Loucy (cell line): ENCODE data around the gene ADISSP.

Experiments
- H2AFZ ChIP-seq: fragments of 200-600 bp; sonication (generic); 2 replicates; pipeline ENCODE4 v1.6.0; 2016; ENCODE audit warnings: antibody characterized with exemption, mild to moderate bottlenecking, low read length, moderate library complexity
- H3F3A ChIP-seq: fragments of 200-600 bp; 2 replicates; pipeline ENCODE4 v1.6.0; 2016; ENCODE audit warnings: antibody characterized with exemption, low read depth, mild to moderate bottlenecking
- H3K27me3 ChIP-seq: fragments of 200-600 bp; sonication (generic); 2 replicates; pipeline ENCODE4 v1.6.1; 2014; ENCODE audit warnings: low read length, mild to moderate bottlenecking; ENCODE audit not compliant: insufficient read depth, poor library complexity, severe bottlenecking
- H3K36me3 ChIP-seq: fragments of 200-600 bp; sonication (generic); 2 replicates; pipeline ENCODE4 v1.6.1; 2016; ENCODE audit warnings: low read length; ENCODE audit not compliant: insufficient read depth
- H3K4me1 ChIP-seq: fragments of 200-600 bp; sonication (generic); 2 replicates; pipeline ENCODE4 v1.5.1; 2014; ENCODE audit warnings: low read length, mild to moderate bottlenecking; ENCODE audit not compliant: insufficient read depth, poor library complexity, severe bottlenecking
- H3K4me2 ChIP-seq: fragments of 200-600 bp; sonication (generic); 2 replicates; pipeline ENCODE4 v1.6.0; 2014; ENCODE audit warnings: antibody characterized with exemption, low read length, low read depth, mild to moderate bottlenecking; ENCODE audit not compliant: poor library complexity, severe bottlenecking
- H3K4me3 ChIP-seq: fragments of 200-600 bp; sonication (generic); 2 replicates; pipeline ENCODE4 v1.5.1; 2014; ENCODE audit warnings: low read length, mild to moderate bottlenecking, mixed read lengths; ENCODE audit not compliant: poor library complexity, severe bottlenecking
- H3K79me2 ChIP-seq: fragments of 200-600 bp; sonication (generic); 2 replicates; pipeline ENCODE4 v1.6.1; 2014; ENCODE audit warnings: low read length; ENCODE audit not compliant: insufficient read depth
- H3K9ac ChIP-seq: fragments of 200-600 bp; sonication (generic); 2 replicates; pipeline ENCODE4 v1.6.0; 2014; ENCODE audit warnings: mild to moderate bottlenecking, low read depth, low read length, moderate library complexity; ENCODE audit not compliant: poor library complexity, severe bottlenecking
- H3K9me2 ChIP-seq: fragments of 200-600 bp; sonication (generic); replicated peaks from 2 replicates; pipeline ENCODE4 v1.6.1; 2016; ENCODE audit warnings: low read depth, low read length, mixed read lengths
- H3K9me3 ChIP-seq: fragments of 200-600 bp; sonication (generic); 2 replicates; pipeline ENCODE4 v1.6.1; 2014; ENCODE audit warnings: mild to moderate bottlenecking, antibody characterized with exemption, low read length, low read depth; ENCODE audit not compliant: insufficient read depth
- H4K20me1 ChIP-seq: fragments of 200-600 bp; sonication (generic); 2 replicates; pipeline ENCODE4 v1.6.0; 2014; ENCODE audit warnings: antibody characterized with exemption, low read length, mild to moderate bottlenecking; ENCODE audit not compliant: insufficient read depth, poor library complexity, severe bottlenecking
- CTCF ChIP-seq: fragments of 200-600 bp; sonication (generic); conservative IDR thresholded peaks from 2 replicates; pipeline ENCODE4 v1.5.1; 2014; ENCODE audit warnings: mild to moderate bottlenecking, antibody characterized with exemption, low read length
- EZH2phosphoT487 ChIP-seq: fragments of 200-600 bp; IDR thresholded peaks from 2 replicates; pipeline ENCODE4 v1.6.1; 2018; ENCODE audit warnings: antibody characterized with exemption, mild to moderate bottlenecking, moderate library complexity, borderline replicate concordance

ADISSP gene

GRCh38 chr20:3754276-3754630, 13.3 kb downstream of the ADISSP start:
- H3F3A ChIP-seq: no peaks in the 10 kb centered on the region
- peaks cover 8% of the 10 kb centered on the region; the same call in 1 of the 2 replicates for H3K36me3 ChIP-seq
- no peaks in the 10 kb centered on the region for H3K9me2 ChIP-seq

GRCh38 chr20:3753501-3754275, 13.9 kb downstream of the ADISSP start:
- Histone ChIP-seq H3K9ac (no peak overlapping the region), H3K4me1 (no peaks in the 10 kb centered on the region), H3K36me3 (peaks cover 8% of the 10 kb centered on the region; the same call in 1 of the 2 replicates), H3K79me2 (no peaks in the 10 kb centered on the region), H2AFZ (no peak overlapping the region), H3K4me2 (no peak overlapping the region), H3K9me3 (no peaks in the 10 kb centered on the region), H3F3A (no peaks in the 10 kb centered on the region), H3K9me2 (no peaks in the 10 kb centered on the region), H4K20me1 (no peaks in the 10 kb centered on the region), H3K4me3 (no peak overlapping the region), H3K27me3 (no peaks in the 10 kb centered on the region)
- TF ChIP-seq CTCF (no peak), EZH2phosphoT487 (no peak)

More at GRCh38 chr20:3754276-3754630, 13.3 kb downstream of the ADISSP start:
- no peak overlapping the region for H3K4me2 ChIP-seq
- no peak overlapping the region for H2AFZ ChIP-seq
- H4K20me1 ChIP-seq: no peaks in the 10 kb centered on the region
- no peak overlapping the region for H3K9ac ChIP-seq
- no peaks in the 10 kb centered on the region for H3K79me2 ChIP-seq
- no peak for TF ChIP-seq CTCF
- no peak for TF ChIP-seq EZH2phosphoT487
- no peaks in the 10 kb centered on the region for H3K27me3 ChIP-seq
- H3K4me3 ChIP-seq: no peak overlapping the region
- no peaks in the 10 kb centered on the region for H3K4me1 ChIP-seq
- no peaks in the 10 kb centered on the region for H3K9me3 ChIP-seq

- Histone ChIP-seq H3K36me3 (peaks cover 4% of the 10 kb centered on the region; the same call in 1 of the 2 replicates), H3K4me3 (no peak overlapping the region), H3K9me3 (no peaks in the 10 kb centered on the region), H3K9ac (no peak overlapping the region), H3K4me2 (no peak overlapping the region), H3K27me3 (no peaks in the 10 kb centered on the region), H4K20me1 (no peaks in the 10 kb centered on the region), H3K4me1 (no peaks in the 10 kb centered on the region), H3K79me2 (no peaks in the 10 kb centered on the region), H3K9me2 (no peaks in the 10 kb centered on the region), H3F3A (no peaks in the 10 kb centered on the region), H2AFZ (no peak overlapping the region)
- TF ChIP-seq EZH2phosphoT487 (no peak), CTCF (peak; percentile 78)
Measured at GRCh38 chr20:3753098-3753497, 14.5 kb downstream of the ADISSP start.
